Activated CD8-positive, alpha-beta memory T cell treated with anti-CD3 and anti-CD28 coated beads, Interleukin-2, amount 50 U/mL, for 24 hours (primary cell): ENCODE results near the gene ZBTB5.
"Not testable (repeated sequence)": the region's sequence is repeated elsewhere in the genome, so short reads cannot be mapped to it uniquely, and the experiment has no call there.

Experiments used
- DNase-seq: peaks from one replicate; pipeline ENCODE4 v3.0.0-alpha.2; 2020; ENCODE audit errors: extremely low read depth

The ZBTB5 gene, protein sequence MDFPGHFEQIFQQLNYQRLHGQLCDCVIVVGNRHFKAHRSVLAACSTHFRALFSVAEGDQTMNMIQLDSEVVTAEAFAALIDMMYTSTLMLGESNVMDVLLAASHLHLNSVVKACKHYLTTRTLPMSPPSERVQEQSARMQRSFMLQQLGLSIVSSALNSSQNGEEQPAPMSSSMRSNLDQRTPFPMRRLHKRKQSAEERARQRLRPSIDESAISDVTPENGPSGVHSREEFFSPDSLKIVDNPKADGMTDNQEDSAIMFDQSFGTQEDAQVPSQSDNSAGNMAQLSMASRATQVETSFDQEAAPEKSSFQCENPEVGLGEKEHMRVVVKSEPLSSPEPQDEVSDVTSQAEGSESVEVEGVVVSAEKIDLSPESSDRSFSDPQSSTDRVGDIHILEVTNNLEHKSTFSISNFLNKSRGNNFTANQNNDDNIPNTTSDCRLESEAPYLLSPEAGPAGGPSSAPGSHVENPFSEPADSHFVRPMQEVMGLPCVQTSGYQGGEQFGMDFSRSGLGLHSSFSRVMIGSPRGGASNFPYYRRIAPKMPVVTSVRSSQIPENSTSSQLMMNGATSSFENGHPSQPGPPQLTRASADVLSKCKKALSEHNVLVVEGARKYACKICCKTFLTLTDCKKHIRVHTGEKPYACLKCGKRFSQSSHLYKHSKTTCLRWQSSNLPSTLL

GRCh38 chr9:37465249-37466036 is at the start of gene ZBTB5:
Gene ZBTB5 (minus strand): TSS chr9:37465450. CDS start chr9:37442551, 22,899 bp downstream.
- peak; percentile 98 for DNase-seq

GRCh38 chr9:37514999-37515398 is 49.7 kb upstream of the ZBTB5 start:
- no peak for DNase-seq

- not testable (repeated sequence) for DNase-seq
These were observed 49.2 kb upstream of the ZBTB5 start for GRCh38 chr9:37514415-37514814.

DNA sequence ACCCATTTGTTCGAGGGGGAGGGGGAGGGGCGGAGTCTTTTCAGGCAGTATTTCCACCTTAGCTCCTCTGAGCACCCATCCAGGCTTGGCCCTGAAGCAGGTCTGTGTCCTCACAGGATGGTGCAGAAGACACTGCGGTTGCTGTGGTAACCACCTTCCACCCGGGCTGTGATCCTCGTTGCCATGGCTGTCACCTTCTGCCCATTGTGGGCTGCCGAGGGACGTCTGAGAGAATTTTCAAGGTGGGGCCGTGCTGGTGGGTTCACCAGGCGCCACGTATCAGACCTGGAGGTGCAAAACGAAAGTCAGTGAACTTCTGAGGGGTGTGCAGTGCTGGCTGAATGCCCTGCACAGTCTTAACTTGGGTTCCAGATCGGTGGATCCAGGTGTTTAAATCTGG is 47.2 kb upstream of the ZBTB5 start:
- DNase-seq: no peak

GRCh38 chr9:37511016-37512010 is 46.1 kb upstream of the ZBTB5 start:
- no peak for DNase-seq

- DNase-seq: not testable (repeated sequence)
These were observed 44.8 kb upstream of the ZBTB5 start for GRCh38 chr9:37510053-37510452.

- DNase-seq: no peak
These were observed 44.3 kb upstream of the ZBTB5 start for GRCh38 chr9:37509536-37509935.

GRCh38 chr9:37508834-37509206 is 43.6 kb upstream of the ZBTB5 start:
- DNase-seq: no peak

- DNase-seq: no peak
These were observed 43.0 kb upstream of the ZBTB5 start for GRCh38 chr9:37508135-37508833.

DNA sequence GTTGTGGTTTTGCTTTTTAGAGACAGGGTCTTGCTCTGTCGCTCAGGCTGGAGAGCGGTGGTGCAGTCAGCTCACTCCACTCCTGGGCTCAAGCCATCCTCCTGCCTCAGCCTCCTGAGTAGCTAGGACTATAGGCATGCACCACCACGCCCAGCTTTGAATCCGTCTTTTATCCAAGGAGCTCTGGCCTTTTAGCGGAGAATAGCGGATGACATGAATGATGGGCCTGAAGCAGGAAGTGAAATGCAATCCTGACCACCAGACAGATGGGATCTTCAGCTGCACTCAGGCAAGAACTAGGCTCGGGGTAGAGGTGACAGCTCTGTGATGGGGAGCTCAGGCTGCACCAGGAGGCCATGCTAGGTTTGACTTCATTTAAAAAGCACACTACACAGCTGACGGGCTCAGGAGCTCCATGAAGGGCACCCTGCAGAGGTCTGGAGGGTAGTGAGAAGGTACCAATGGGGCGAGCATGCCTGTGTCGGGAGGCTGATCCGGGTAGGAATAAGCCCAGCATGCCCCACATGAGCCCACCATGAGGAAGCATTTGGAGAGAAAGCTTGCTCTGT is 42.4 kb upstream of the ZBTB5 start:
- no peak for DNase-seq

GRCh38 chr9:37504605-37505004 is 39.4 kb upstream of the ZBTB5 start:
- no peak for DNase-seq

DNA sequence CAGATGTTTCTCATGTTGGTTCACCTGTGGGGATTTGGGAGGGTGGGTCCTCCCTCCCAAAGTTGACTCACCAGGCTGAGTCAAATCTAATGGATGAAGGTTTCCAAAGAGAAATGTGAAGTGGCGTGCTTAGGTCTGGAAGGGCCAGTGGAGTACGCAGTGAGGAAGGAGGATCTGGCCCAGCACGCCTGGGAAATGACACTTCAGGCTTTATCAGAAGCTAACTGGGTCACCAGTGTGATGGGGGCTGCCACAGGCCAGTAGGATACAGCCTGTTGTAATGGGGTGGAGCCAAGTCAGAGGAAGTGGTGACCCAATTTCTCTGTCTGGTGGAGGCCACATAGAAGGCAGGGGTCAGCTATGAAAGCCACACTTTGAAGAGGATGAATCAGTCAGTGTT is 38.5 kb upstream of the ZBTB5 start:
- DNase-seq: no peak

DNA sequence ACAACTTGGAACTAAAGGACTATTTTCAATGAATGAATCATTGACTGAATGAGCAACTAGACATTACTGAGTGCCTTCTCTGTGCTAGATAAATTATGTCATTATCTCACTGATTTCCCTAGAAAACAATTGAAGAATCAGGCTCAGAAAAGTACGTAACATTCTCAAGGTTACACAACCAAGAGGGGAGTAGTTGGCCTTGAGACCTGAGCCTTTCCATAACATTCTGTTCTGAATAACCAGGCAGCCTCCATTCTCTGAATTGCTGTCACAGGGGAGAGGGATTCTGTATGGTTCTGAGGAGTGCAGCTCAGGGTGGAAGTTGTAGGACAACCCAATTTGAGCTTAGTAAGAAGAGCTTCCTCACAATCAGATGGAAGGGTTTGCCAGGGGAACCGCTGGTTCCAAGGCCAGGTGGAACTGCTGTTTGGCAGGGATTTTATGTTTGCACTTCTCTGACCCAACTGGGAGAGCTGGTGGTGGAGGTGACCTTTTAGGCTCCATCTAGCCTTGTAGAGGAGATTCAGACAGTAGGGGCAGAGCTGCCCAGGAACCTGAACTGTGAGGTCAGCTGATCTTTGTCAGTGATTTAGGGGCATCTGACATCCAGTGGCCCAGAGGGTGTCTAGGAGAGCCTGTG is 36.8 kb upstream of the ZBTB5 start:
- no peak for DNase-seq

- DNase-seq: no peak
These were observed 34.0 kb upstream of the ZBTB5 start for GRCh38 chr9:37499297-37499696.

- DNase-seq: no peak
These were observed 33.2 kb upstream of the ZBTB5 start for GRCh38 chr9:37498457-37498856.

DNA sequence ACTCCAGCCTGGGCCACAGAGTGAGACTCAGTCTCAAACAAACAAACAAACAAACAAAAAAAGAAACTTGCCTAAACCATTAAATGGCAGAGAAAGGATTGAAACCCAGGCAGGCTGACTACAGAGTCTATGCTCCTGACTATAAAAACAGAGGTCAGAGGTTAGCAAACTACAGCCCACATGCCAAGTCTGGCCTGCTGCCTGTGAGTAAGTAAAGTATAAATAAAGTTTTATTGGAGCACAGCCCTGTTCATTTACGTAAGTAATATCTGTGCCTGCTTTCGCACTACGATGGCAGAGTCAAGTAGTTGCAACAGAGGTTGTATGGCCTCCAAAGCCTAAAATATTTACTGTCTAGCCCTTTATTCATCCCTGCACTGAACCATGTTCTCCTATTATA is 32.1 kb upstream of the ZBTB5 start:
- no peak for DNase-seq

- DNase-seq: no peak
These were observed 30.8 kb upstream of the ZBTB5 start for GRCh38 chr9:37496020-37496419.

- no peak for DNase-seq
These were observed 30.3 kb upstream of the ZBTB5 start for GRCh38 chr9:37495571-37495970.

GRCh38 chr9:37491939-37492338 is 26.7 kb upstream of the ZBTB5 start:
- DNase-seq: no peak
